ENCODE data around the gene B3GALNT1. TPM values are rescaled to one million over a fixed set of nuclear protein-coding genes. Genes with fewer than 3 reads are reported as not detected.

The B3GALNT1 gene
- total RNA-seq (2021) = 13.2 and 14.7 TPM in 2 replicates
- long read RNA-seq, transcript B3GALNT1-211 (6 exons, 552 nt) = minor isoform, 7 of 126 reads
- long read RNA-seq, transcript B3GALNT1-201 (5 exons, 3,313 nt) = major isoform, 80 of 126 reads
- long read RNA-seq, transcript B3GALNT1-206 (7 exons, 914 nt) = minor isoform, 6 of 126 reads
- long read RNA-seq, transcript B3GALNT1-212 (5 exons, 1,660 nt) = minor isoform, 6 of 126 reads
- long read RNA-seq, partial matches to known transcripts = 4 of 126 reads
- long read RNA-seq, other reads (novel, unspliced or antisense) = 13 of 126 reads

- Histone ChIP-seq H3K79me1 (ENCODE audit: insufficient read depth, low read depth, low read length, poor library complexity, severe bottlenecking) (no peaks in the 10 kb centered on the region), H3K4ac (ENCODE audit: low read depth, low read length) (no peak within 1 kb of the TSS), H2BK12ac (ENCODE audit: insufficient read length, low read depth, low read length) (no peak within 1 kb of the TSS), H2BK20ac (ENCODE audit: low read depth, low read length, poor library complexity, severe bottlenecking) (no peak within 1 kb of the TSS), H3K27ac (ENCODE audit: insufficient read length, low read depth, low read length) (no peak within 1 kb of the TSS), H3K9ac (ENCODE audit: extremely low read depth, insufficient read length, low read length) (peak within 1 kb of the TSS; percentile 8), H3K4me2 (ENCODE audit: insufficient read depth, insufficient read length, low read length) (peak within 1 kb of the TSS; percentile 35), H3K79me2 (ENCODE audit: insufficient read depth, low read length) (no peaks in the 10 kb centered on the region), H3K23me2 (ENCODE audit: insufficient read length, low read depth, low read length, poor library complexity, severe bottlenecking) (peaks cover 8% of the 10 kb centered on the region), H2AK5ac (ENCODE audit: insufficient read length, low read length) (no peak within 1 kb of the TSS), H3K18ac (ENCODE audit: insufficient read length, low read depth, low read length) (peak within 1 kb of the TSS; percentile 66), H2AFZ (ENCODE audit: low read length) (peak within 1 kb of the TSS; percentile 76), H3K4me1 (ENCODE audit: insufficient read depth, low read length) (no peaks in the 10 kb centered on the region), H4K5ac (ENCODE audit: insufficient read length, low read depth, low read length) (no peak within 1 kb of the TSS), H2BK120ac (ENCODE audit: low read depth, low read length, poor library complexity, severe bottlenecking) (no peak within 1 kb of the TSS), H4K91ac (ENCODE audit: insufficient read length, low read depth, low read length) (no peak within 1 kb of the TSS), H3K56ac (ENCODE audit: insufficient read length, low read depth, low read length) (no peak within 1 kb of the TSS), H3K23ac (ENCODE audit: insufficient read length, low read depth, low read length) (no peak within 1 kb of the TSS), H4K20me1 (ENCODE audit: control insufficient read depth, insufficient read depth, insufficient read length) (no peaks in the 10 kb centered on the region), H3T11ph (ENCODE audit: low read length) (no peak within 1 kb of the TSS), H3K27me3 (ENCODE audit: insufficient read depth, low read length) (peaks cover 3% of the 10 kb centered on the region; the same call in 1 of the 2 replicates), H3K9me3 (ENCODE audit: control insufficient read depth, low read depth, low read length) (no peaks in the 10 kb centered on the region), H2BK15ac (ENCODE audit: low read depth, low read length) (no peak within 1 kb of the TSS), H2BK5ac (ENCODE audit: insufficient read length, low read length) (no peak within 1 kb of the TSS), H3K14ac (ENCODE audit: insufficient read depth, low read length) (peak within 1 kb of the TSS; percentile 82; the same call in 1 of the 2 replicates), H4K8ac (replicated peaks; ENCODE audit: insufficient read length, low read depth, low read length) (no peak within 1 kb of the TSS)
- peaks cover 25% of the 10 kb centered on the region for H3K27me3 Mint-ChIP-seq (ENCODE audit: low read depth)
- peaks cover 0 to 15% (median 3%) of the 10 kb centered on the region in 3 experiments; a peak in 5 of 7 replicates for H3K36me3 Mint-ChIP-seq (ENCODE audit: insufficient read depth in 1 of 3, low read depth in 3 of 3)
- peaks cover 6 to 15% of the 10 kb centered on the region in 2 experiments for H3K4me1 Mint-ChIP-seq
- H3K27ac Mint-ChIP-seq = peak within 1 kb of the TSS in 1 of 3 experiments; percentile 25; a peak in 1 of 7 replicates
- peaks cover 2 to 7% of the 10 kb centered on the region in 2 experiments; a peak in 2 of 5 replicates for H3K9me3 Mint-ChIP-seq
- WGBS (ENCODE audit: extremely low coverage, insufficient read length, low lambda C conversion rate) = 100% methylated on average over 2 of the region's 97 CpGs
- TF ChIP-seq, protein P1, sequence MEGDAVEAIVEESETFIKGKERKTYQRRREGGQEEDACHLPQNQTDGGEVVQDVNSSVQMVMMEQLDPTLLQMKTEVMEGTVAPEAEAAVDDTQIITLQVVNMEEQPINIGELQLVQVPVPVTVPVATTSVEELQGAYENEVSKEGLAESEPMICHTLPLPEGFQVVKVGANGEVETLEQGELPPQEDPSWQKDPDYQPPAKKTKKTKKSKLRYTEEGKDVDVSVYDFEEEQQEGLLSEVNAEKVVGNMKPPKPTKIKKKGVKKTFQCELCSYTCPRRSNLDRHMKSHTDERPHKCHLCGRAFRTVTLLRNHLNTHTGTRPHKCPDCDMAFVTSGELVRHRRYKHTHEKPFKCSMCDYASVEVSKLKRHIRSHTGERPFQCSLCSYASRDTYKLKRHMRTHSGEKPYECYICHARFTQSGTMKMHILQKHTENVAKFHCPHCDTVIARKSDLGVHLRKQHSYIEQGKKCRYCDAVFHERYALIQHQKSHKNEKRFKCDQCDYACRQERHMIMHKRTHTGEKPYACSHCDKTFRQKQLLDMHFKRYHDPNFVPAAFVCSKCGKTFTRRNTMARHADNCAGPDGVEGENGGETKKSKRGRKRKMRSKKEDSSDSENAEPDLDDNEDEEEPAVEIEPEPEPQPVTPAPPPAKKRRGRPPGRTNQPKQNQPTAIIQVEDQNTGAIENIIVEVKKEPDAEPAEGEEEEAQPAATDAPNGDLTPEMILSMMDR (conservative IDR thresholded peaks at IDR 0.05) = no peak; the same call in 2 of the 3 replicates
- H3K4me3 Mint-ChIP-seq = peak within 1 kb of the TSS; percentile 73 to 74
- DNase-seq = peak; percentile 75
Observed at GRCh38 chr3:161104561-161105551, at the start of gene B3GALNT1. B3GALNT1 (minus strand) TSS chr3:161105349; CDS start chr3:161086754, 18,595 bp downstream.

All from H9 (cell line).